ENCODE measurements around the gene ASH1L.

GRCh38 chr1:155481741-155482241 is 80.8 kb downstream of the ASH1L start:
- TF ChIP-seq POLR2AphosphoS5 (IDR thresholded peaks at IDR 0.05; ENCODE audit: low read depth) (no peak), CREB1 (CRISPR knock-in tag; IDR thresholded peaks at IDR 0.05; ENCODE audit: low read depth) (no peak), JUNB (IDR thresholded peaks at IDR 0.05; ENCODE audit: unreplicated experiment) (no peak), ZNF462 (CRISPR knock-in tag; IDR thresholded peaks at IDR 0.05) (no peak), NANOG (IDR thresholded peaks at IDR 0.05; ENCODE audit: borderline replicate concordance) (no peak), EZH2 (IDR thresholded peaks at IDR 0.05; ENCODE audit: low read depth, unreplicated experiment) (no peak), EZH2phosphoT487 (IDR thresholded peaks at IDR 0.05; ENCODE audit: unreplicated experiment) (no peak), ZNF114 (CRISPR knock-in tag; IDR thresholded peaks at IDR 0.05) (no peak), ZNF331 (CRISPR knock-in tag; IDR thresholded peaks at IDR 0.05; ENCODE audit: low read depth) (no peak), ETS1 (IDR thresholded peaks at IDR 0.05) (no peak)
- TF ChIP-seq, protein P1, sequence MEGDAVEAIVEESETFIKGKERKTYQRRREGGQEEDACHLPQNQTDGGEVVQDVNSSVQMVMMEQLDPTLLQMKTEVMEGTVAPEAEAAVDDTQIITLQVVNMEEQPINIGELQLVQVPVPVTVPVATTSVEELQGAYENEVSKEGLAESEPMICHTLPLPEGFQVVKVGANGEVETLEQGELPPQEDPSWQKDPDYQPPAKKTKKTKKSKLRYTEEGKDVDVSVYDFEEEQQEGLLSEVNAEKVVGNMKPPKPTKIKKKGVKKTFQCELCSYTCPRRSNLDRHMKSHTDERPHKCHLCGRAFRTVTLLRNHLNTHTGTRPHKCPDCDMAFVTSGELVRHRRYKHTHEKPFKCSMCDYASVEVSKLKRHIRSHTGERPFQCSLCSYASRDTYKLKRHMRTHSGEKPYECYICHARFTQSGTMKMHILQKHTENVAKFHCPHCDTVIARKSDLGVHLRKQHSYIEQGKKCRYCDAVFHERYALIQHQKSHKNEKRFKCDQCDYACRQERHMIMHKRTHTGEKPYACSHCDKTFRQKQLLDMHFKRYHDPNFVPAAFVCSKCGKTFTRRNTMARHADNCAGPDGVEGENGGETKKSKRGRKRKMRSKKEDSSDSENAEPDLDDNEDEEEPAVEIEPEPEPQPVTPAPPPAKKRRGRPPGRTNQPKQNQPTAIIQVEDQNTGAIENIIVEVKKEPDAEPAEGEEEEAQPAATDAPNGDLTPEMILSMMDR (conservative IDR thresholded peaks at IDR 0.05; ENCODE audit: low read depth in 2 of 2): no peak

All from GM23338 (cell line).